GM21529 (cell line): ENCODE measurements around the gene BARX2.

Experiments used
- ATAC-seq: cut with Tn5 transposase; IDR thresholded peaks from one replicate; pipeline ENCODE4 v1.9.1; 2021; ENCODE audit not compliant: unreplicated experiment

Gene BARX2

DNA sequence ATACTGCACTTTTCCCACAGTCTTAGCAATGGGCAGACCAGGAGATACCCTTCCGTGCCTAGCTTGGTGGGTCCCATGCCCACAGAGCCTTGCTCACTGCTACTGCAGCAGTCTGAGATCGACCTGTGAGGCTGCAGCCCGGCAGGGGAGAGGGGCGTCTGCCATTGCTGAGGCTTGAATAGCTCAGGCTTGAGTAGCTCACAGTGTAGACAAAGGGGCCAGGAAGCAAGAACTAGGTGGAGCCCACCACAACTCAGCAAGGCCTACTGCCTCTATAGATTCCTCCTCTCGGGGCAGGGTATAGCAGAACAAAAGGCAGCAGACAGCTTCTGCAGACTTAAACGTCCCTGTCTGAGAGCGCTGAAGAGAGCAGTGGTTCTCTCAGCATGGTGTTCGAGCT lies 118.1 kb downstream of the BARX2 start:
- no peak for ATAC-seq
